HT1080 (cell line): ENCODE measurements around the gene LMO7. TPM values are rescaled to one million over a fixed set of nuclear protein-coding genes. Genes with fewer than 3 reads are reported as not detected.

ENCODE experiments used
- DNase-seq: peaks from one replicate; pipeline ENCODE4 v3.0.0-alpha.2; 2015; ENCODE audit warnings: low read depth
- total RNA-seq: library from RNA; depleted of rRNA; stranded (reverse); fragments of >200 nt; shearing (Covaris generic); gene quantifications from 2 replicates; pipeline ENCODE4 v1.2.3, GENCODE V29; 2014

LMO7 gene
- total RNA-seq, 1 experiment from 2014 or later: 58.1 TPM

GRCh38 chr13:75798353-75799255 lies 162.5 kb downstream of the LMO7 start:
- peak; percentile 71 for DNase-seq

- no peak for DNase-seq
Measured at GRCh38 chr13:75800545-75800944, 164.4 kb downstream of the LMO7 start.

- DNase-seq: no peak
Measured at GRCh38 chr13:75801388-75801945, 165.3 kb downstream of the LMO7 start.

- no peak for DNase-seq
Measured at GRCh38 chr13:75802161-75802560, 166.0 kb downstream of the LMO7 start.

- DNase-seq: no peak
Measured at GRCh38 chr13:75803164-75803611, 167.1 kb downstream of the LMO7 start.

GRCh38 chr13:75804054-75804453 lies 167.9 kb downstream of the LMO7 start:
- DNase-seq: no peak

GRCh38 chr13:75804605-75805004 lies 168.5 kb downstream of the LMO7 start:
- DNase-seq: no peak

GRCh38 chr13:75806117-75806516 lies 170.0 kb downstream of the LMO7 start:
- DNase-seq: no peak

- DNase-seq: no peak
Measured at GRCh38 chr13:75811361-75811760, 175.2 kb downstream of the LMO7 start.

GRCh38 chr13:75811841-75812240 lies 175.7 kb downstream of the LMO7 start:
- no peak for DNase-seq

- no peak for DNase-seq
Measured at GRCh38 chr13:75812751-75813181, 176.6 kb downstream of the LMO7 start.

- DNase-seq: no peak
Measured at GRCh38 chr13:75813323-75813722, 177.2 kb downstream of the LMO7 start.

GRCh38 chr13:75818179-75818967 lies 182.2 kb downstream of the LMO7 start:
- DNase-seq: no peak

- no peak for DNase-seq
Measured at GRCh38 chr13:75818968-75819225, 182.8 kb downstream of the LMO7 start.

GRCh38 chr13:75825161-75825560 lies 189.0 kb downstream of the LMO7 start:
- DNase-seq: no peak

GRCh38 chr13:75825594-75825993 lies 189.5 kb downstream of the LMO7 start:
- DNase-seq: no peak

GRCh38 chr13:75826391-75826790 lies 190.3 kb downstream of the LMO7 start:
- no peak for DNase-seq

GRCh38 chr13:75829830-75830229 lies 193.7 kb downstream of the LMO7 start:
- DNase-seq: no peak

- peak; percentile 63 for DNase-seq
Measured at GRCh38 chr13:75830842-75831241, 194.7 kb downstream of the LMO7 start.

GRCh38 chr13:75831389-75831788 lies 195.3 kb downstream of the LMO7 start:
- no peak for DNase-seq

- no peak for DNase-seq
Measured at GRCh38 chr13:75832812-75833211, 196.7 kb downstream of the LMO7 start.

GRCh38 chr13:75836441-75836840 lies 200.3 kb downstream of the LMO7 start:
- DNase-seq: no peak
